GM21786 (cell line): ENCODE measurements around the gene CCL5.

ENCODE experiments used
- ATAC-seq: cut with Tn5 transposase; IDR thresholded peaks from one replicate; pipeline ENCODE4 v1.9.1; 2021; ENCODE audit not compliant: unreplicated experiment

CCL5 gene

GRCh38 chr17:35879773-35880654, at the start of gene CCL5:
CCL5 (minus strand) TSS chr17:35880360.
- peak; percentile 94 for ATAC-seq

- no peak for ATAC-seq
These were observed 47.6 kb upstream of the CCL5 start for GRCh38 chr17:35927714-35928113.

GRCh38 chr17:35923609-35924114, 43.5 kb upstream of the CCL5 start:
- no peak for ATAC-seq

- no peak for ATAC-seq
These were observed 40.1 kb upstream of the CCL5 start for GRCh38 chr17:35920229-35920628.

- no peak for ATAC-seq
These were observed 38.5 kb upstream of the CCL5 start for GRCh38 chr17:35918665-35919064.

- ATAC-seq, result no peak
These were observed 37.5 kb upstream of the CCL5 start for GRCh38 chr17:35917519-35918213.

- no peak for ATAC-seq
These were observed 35.2 kb upstream of the CCL5 start for GRCh38 chr17:35915153-35915964.

GRCh38 chr17:35914354-35914753, 34.2 kb upstream of the CCL5 start:
- no peak for ATAC-seq

- ATAC-seq, result no peak
These were observed 33.4 kb upstream of the CCL5 start for GRCh38 chr17:35913609-35914008.

GRCh38 chr17:35912942-35913341, 32.8 kb upstream of the CCL5 start:
- no peak for ATAC-seq

- ATAC-seq, result no peak
These were observed 32.3 kb upstream of the CCL5 start for GRCh38 chr17:35912339-35912912.

GRCh38 chr17:35909408-35909807, 29.2 kb upstream of the CCL5 start:
- no peak for ATAC-seq

GRCh38 chr17:35907691-35908090, 27.5 kb upstream of the CCL5 start:
- ATAC-seq, result no peak

GRCh38 chr17:35906926-35907637, 26.9 kb upstream of the CCL5 start:
- no peak for ATAC-seq

- ATAC-seq, result no peak
These were observed 26.2 kb upstream of the CCL5 start for GRCh38 chr17:35906191-35906925.

- no peak for ATAC-seq
These were observed 23.3 kb upstream of the CCL5 start for GRCh38 chr17:35903451-35903850.

GRCh38 chr17:35901631-35902175, 21.5 kb upstream of the CCL5 start:
- no peak for ATAC-seq

- ATAC-seq, result no peak
These were observed 20.7 kb upstream of the CCL5 start for GRCh38 chr17:35900708-35901480.

- no peak for ATAC-seq
These were observed 20.1 kb upstream of the CCL5 start for GRCh38 chr17:35900280-35900679.
